HEK293 (cell line): ENCODE data around the gene STK10.
"Not testable (repeated sequence)": the region's sequence is repeated elsewhere in the genome, so short reads cannot be mapped to it uniquely, and the experiment has no call there.

Experiments
- CTCF ChIA-PET: fragments of 350-600 bp; formaldehyde crosslinking; extraction: SDS; loops from one replicate; lab custom pipeline; 2021; ENCODE audit warnings: antibody characterized with exemption; lab: Yijun Ruan, JAX
- POLR2A ChIA-PET: fragments of 300-600 bp; formaldehyde crosslinking; extraction: SDS; loops from one replicate; lab custom pipeline; 2020; ENCODE audit warnings: antibody characterized with exemption, inconsistent platforms; lab: Yijun Ruan, JAX
- H3K27ac ChIP-seq: fragments of 200-500 bp; sonication (Bioruptor generic); 2 replicates; pipeline ENCODE4 v1.5.1; 2014; ENCODE audit warnings: low read depth, low read length, control low read depth, inconsistent platforms; ENCODE audit errors: extremely low read depth
- H3K36me3 ChIP-seq, 2 experiments: fragments of 200-500 bp in 1 of 2; sonication (Bioruptor generic) in 1 of 2; 1 replicate in 1 of 2; 2 replicates in 1 of 2; pipeline ENCODE4 v1.5.1; 2014 to 2017; ENCODE audit warnings: inconsistent platforms in 2 of 2, low read length in 2 of 2; ENCODE audit not compliant: control insufficient read depth in 2 of 2, insufficient read depth in 1 of 2
- H3K4me1 ChIP-seq: fragments of 200-500 bp; sonication (Bioruptor generic); 2 replicates; pipeline ENCODE4 v1.5.1; 2014; ENCODE audit warnings: mild to moderate bottlenecking, low read length, inconsistent platforms; ENCODE audit not compliant: control insufficient read depth, insufficient read depth
- H3K4me3 ChIP-seq: 2 replicates; pipeline ENCODE4 v1.5.1; 2011; ENCODE audit warnings: low read depth, mild to moderate bottlenecking, control low read depth, low read length, moderate library complexity
- H3K9me3 ChIP-seq: fragments of 200-500 bp; sonication (Bioruptor generic); 2 replicates; pipeline ENCODE4 v1.5.1; 2014; ENCODE audit warnings: low read depth, low read length, inconsistent platforms; ENCODE audit not compliant: control insufficient read depth, insufficient read depth
- MYNN ChIP-seq: fragments of 450-650 bp; formaldehyde crosslinking; IDR thresholded peaks from 2 replicates; pipeline ENCODE4 v1.5.1; 2016; ENCODE audit warnings: missing biosample characterization, missing genetic modification characterization, borderline replicate concordance
- ZBTB11 ChIP-seq: fragments of 450-650 bp; formaldehyde crosslinking; conservative IDR thresholded peaks from 2 replicates; pipeline ENCODE4 v1.5.1; 2016; ENCODE audit warnings: low read depth, missing biosample characterization, missing genetic modification characterization
- ZEB2 ChIP-seq: fragments of 450-650 bp; formaldehyde crosslinking; IDR thresholded peaks from 2 replicates; pipeline ENCODE4 v1.5.1; 2016; ENCODE audit warnings: missing biosample characterization, missing genetic modification characterization
- ZFP41 ChIP-seq: fragments of 450-650 bp; formaldehyde crosslinking; IDR thresholded peaks from 2 replicates; pipeline ENCODE4 v1.5.1; 2016; ENCODE audit warnings: missing biosample characterization, missing genetic modification characterization, borderline replicate concordance
- ZNF394 ChIP-seq: fragments of 450-650 bp; formaldehyde crosslinking; IDR thresholded peaks from 2 replicates; pipeline ENCODE4 v1.5.1; 2016; ENCODE audit warnings: missing biosample characterization, missing genetic modification characterization, mild to moderate bottlenecking, moderate library complexity, borderline replicate concordance
- ZNF514 ChIP-seq: fragments of 450-650 bp; formaldehyde crosslinking; IDR thresholded peaks from 2 replicates; pipeline ENCODE4 v1.5.1; 2016; ENCODE audit warnings: missing biosample characterization, missing genetic modification characterization
- ZNF560 ChIP-seq: fragments of 450-650 bp; formaldehyde crosslinking; IDR thresholded peaks from 2 replicates; pipeline ENCODE4 v1.5.1; 2017; ENCODE audit warnings: missing biosample characterization, missing genetic modification characterization, borderline replicate concordance
- ZNF645 ChIP-seq: fragments of 450-650 bp; formaldehyde crosslinking; IDR thresholded peaks from 2 replicates; pipeline ENCODE4; 2016; ENCODE audit warnings: missing biosample characterization, missing genetic modification characterization
- ZNF658 ChIP-seq: fragments of 450-650 bp; formaldehyde crosslinking; IDR thresholded peaks from 2 replicates; pipeline ENCODE4; 2016; ENCODE audit warnings: missing biosample characterization, missing genetic modification characterization
- ZSCAN23 ChIP-seq: fragments of 450-650 bp; formaldehyde crosslinking; IDR thresholded peaks from 2 replicates; pipeline ENCODE4 v1.5.1; 2016; ENCODE audit warnings: missing biosample characterization, missing genetic modification characterization
- ZSCAN30 ChIP-seq: fragments of 450-650 bp; IDR thresholded peaks from 2 replicates; pipeline ENCODE4 v1.5.1; 2018; ENCODE audit warnings: missing biosample characterization, mild to moderate bottlenecking, missing genetic modification characterization, moderate library complexity
- ZSCAN4 ChIP-seq: fragments of 450-650 bp; formaldehyde crosslinking; IDR thresholded peaks from 2 replicates; pipeline ENCODE4 v1.5.1; 2017; ENCODE audit warnings: missing biosample characterization, missing genetic modification characterization
- TF ChIP-seq, protein P1 (sequence below): IDR thresholded peaks from 2 replicates; pipeline ENCODE4 v1.6.1; 2011; ENCODE audit warnings: mild to moderate bottlenecking, low read depth, low read length, borderline replicate concordance
- TF ChIP-seq, protein P2 (sequence below): fragments of 450-650 bp; formaldehyde crosslinking; IDR thresholded peaks from 2 replicates; pipeline ENCODE4 v1.5.1; 2016; ENCODE audit warnings: missing biosample characterization, missing genetic modification characterization

Gene STK10

GRCh38 chr5:172207511-172207910 lies 19.5 kb upstream of the STK10 start (continued):
- TF ChIP-seq ZNF645 (tag by site-specific recombination): no peak

DNA sequence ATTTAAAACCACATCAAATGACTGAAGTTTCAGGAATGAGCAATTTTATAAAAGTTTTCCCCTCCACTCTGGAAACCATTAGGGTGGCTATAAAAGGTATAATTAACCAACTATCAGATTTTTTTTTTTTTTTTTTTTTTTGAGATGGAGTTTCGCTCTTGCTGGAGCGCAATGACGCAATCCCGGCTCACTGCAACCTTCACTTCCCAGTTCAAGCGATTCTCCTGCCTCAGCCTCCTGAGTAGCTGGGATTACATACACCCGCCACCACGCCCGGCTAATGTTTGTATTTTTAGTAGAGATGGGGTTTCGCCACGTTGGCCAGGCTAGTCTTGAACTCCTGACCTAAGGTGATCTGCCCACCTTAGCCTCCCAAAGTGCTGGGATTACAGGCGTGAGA lies 18.0 kb upstream of the STK10 start:
- H3K9me3 ChIP-seq, H3K36me3 ChIP-seq, POLR2A ChIA-PET, H3K27ac ChIP-seq, H3K4me1 ChIP-seq, H3K4me3 ChIP-seq: not testable (repeated sequence)
- CTCF ChIA-PET: interaction anchor here (1.0 kb wide), 1 partner anchor 90 kb away, joined by 4 read pairs; no protein-coding TSS in a partner anchor

- H3K36me3 ChIP-seq: no peaks in the 10 kb centered on the region
- H3K4me3 ChIP-seq: no peak overlapping the region
- no peak for TF ChIP-seq ZNF658 (tag by site-specific recombination)
- TF ChIP-seq ZSCAN4 (tag by site-specific recombination): no peak
- TF ChIP-seq ZFP41 (tag by site-specific recombination): no peak
- no peak for TF ChIP-seq ZSCAN23 (tag by site-specific recombination)
- no peak for TF ChIP-seq ZNF514 (tag by site-specific recombination)
- no peak for TF ChIP-seq MYNN (tag by site-specific recombination)
- TF ChIP-seq, protein P1, sequence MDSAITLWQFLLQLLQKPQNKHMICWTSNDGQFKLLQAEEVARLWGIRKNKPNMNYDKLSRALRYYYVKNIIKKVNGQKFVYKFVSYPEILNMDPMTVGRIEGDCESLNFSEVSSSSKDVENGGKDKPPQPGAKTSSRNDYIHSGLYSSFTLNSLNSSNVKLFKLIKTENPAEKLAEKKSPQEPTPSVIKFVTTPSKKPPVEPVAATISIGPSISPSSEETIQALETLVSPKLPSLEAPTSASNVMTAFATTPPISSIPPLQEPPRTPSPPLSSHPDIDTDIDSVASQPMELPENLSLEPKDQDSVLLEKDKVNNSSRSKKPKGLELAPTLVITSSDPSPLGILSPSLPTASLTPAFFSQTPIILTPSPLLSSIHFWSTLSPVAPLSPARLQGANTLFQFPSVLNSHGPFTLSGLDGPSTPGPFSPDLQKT: no peak
- TF ChIP-seq ZBTB11 (tag by site-specific recombination): no peak
- H3K27ac ChIP-seq: no peak overlapping the region
- H3K4me1 ChIP-seq: no peaks in the 10 kb centered on the region
- H3K9me3 ChIP-seq: no peaks in the 10 kb centered on the region
- CTCF ChIA-PET: no interaction called here
- POLR2A ChIA-PET: no interaction called here
Measured at GRCh38 chr5:172200476-172200875, 12.5 kb upstream of the STK10 start.

DNA sequence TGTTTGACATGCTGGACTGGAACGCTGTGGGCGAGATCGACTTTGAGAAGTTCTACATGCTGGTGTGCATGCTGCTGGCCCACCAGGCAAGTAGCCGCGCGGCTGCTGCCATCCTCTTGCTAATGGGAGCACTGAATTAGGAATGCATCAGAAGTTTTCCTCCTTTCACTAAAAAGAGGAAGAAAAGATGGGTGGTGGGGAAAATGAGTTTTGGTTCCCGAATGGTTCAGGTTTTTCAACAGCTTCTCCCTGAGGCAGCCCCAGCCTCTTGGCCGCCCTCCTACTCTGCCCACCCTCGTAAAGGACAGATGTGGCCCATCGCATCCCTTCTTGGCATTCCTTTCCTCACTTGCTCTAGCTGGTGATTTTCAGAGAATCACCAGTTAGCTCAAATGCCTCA lies 11.4 kb upstream of the STK10 start:
- no peaks in the 10 kb centered on the region for H3K36me3 ChIP-seq
- H3K4me3 ChIP-seq: no peak overlapping the region
- H3K4me1 ChIP-seq: 0 out of 2 replicates have a peak, but pooled peaks cover 3% of the 10 kb centered on the region
- TF ChIP-seq, protein P2, sequence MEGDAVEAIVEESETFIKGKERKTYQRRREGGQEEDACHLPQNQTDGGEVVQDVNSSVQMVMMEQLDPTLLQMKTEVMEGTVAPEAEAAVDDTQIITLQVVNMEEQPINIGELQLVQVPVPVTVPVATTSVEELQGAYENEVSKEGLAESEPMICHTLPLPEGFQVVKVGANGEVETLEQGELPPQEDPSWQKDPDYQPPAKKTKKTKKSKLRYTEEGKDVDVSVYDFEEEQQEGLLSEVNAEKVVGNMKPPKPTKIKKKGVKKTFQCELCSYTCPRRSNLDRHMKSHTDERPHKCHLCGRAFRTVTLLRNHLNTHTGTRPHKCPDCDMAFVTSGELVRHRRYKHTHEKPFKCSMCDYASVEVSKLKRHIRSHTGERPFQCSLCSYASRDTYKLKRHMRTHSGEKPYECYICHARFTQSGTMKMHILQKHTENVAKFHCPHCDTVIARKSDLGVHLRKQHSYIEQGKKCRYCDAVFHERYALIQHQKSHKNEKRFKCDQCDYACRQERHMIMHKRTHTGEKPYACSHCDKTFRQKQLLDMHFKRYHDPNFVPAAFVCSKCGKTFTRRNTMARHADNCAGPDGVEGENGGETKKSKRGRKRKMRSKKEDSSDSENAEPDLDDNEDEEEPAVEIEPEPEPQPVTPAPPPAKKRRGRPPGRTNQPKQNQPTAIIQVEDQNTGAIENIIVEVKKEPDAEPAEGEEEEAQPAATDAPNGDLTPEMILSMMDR (tag by site-specific recombination): no peak
- TF ChIP-seq ZSCAN30 (tag by site-specific recombination): no peak
- no peak for TF ChIP-seq ZEB2 (tag by site-specific recombination)
- no peak for TF ChIP-seq ZNF394 (tag by site-specific recombination)
- no peak for TF ChIP-seq ZNF560 (tag by site-specific recombination)
- no peaks in the 10 kb centered on the region for H3K9me3 ChIP-seq
- H3K27ac ChIP-seq: no peak overlapping the region
- ChIA-PET POLR2A (interaction anchor here (0.7 kb wide), 1 partner anchor 81 kb away, joined by 5 read pairs; no protein-coding TSS in a partner anchor), CTCF (interaction anchor here (0.5 to 3.1 kb wide), 2 partner anchors 10 to 50 kb away, joined by 4 to 19 read pairs; partner anchors contain the start of gene STK10)

- not testable (repeated sequence) for H3K9me3 ChIP-seq, H3K36me3 ChIP-seq, H3K27ac ChIP-seq, H3K4me1 ChIP-seq, H3K4me3 ChIP-seq
- ChIA-PET CTCF (interaction anchor here (0.8 to 3.1 kb wide), 2 partner anchors 9 to 17 kb away, joined by 3 to 19 read pairs; partner anchors contain the start of gene STK10), POLR2A (interaction anchor here (0.6 to 1.3 kb wide), 2 partner anchors 11 to 218 kb away, joined by 4 to 7 read pairs; no protein-coding TSS in a partner anchor)
Measured at GRCh38 chr5:172197775-172198174, 9.8 kb upstream of the STK10 start.
